BLaER1 treated with 17β-estradiol and CSF1 and Interleukin-3, amounts not matched to agents 10 nM and 100 nM (cell line): Measurements from ENCODE around the gene KRTAP25-1.

Experiments used
- H3K27ac ChIP-seq, 11 experiments: shearing (Covaris generic); formaldehyde crosslinking; 2 replicates each; pipeline ENCODE4 v1.8.1; 2022
- H3K27me3 ChIP-seq, 11 experiments: shearing (Covaris generic); formaldehyde crosslinking; 2 replicates each; pipeline ENCODE4 v1.8.1; 2022
- H3K36me3 ChIP-seq, 11 experiments: shearing (Covaris generic); formaldehyde crosslinking; 2 replicates each; pipeline ENCODE4 v1.8.1; 2022
- H3K4me1 ChIP-seq, 10 experiments: shearing (Covaris generic); formaldehyde crosslinking; 2 replicates each; pipeline ENCODE4 v1.8.1; 2022
- H3K4me2 ChIP-seq, 11 experiments: shearing (Covaris generic); formaldehyde crosslinking; 2 replicates each; pipeline ENCODE4 v1.8.1; 2022
- H3K4me3 ChIP-seq, 10 experiments: shearing (Covaris generic); formaldehyde crosslinking; 2 replicates each; pipeline ENCODE4 v1.8.1; 2022
- H3K9ac ChIP-seq, 11 experiments: shearing (Covaris generic); formaldehyde crosslinking; 2 replicates each; pipeline ENCODE4 v1.8.1; 2022
- H3K9me3 ChIP-seq, 11 experiments: shearing (Covaris generic); formaldehyde crosslinking; replicated peaks in 1 of 11; 2 replicates each; pipeline ENCODE4 v1.8.1; 2022
- H4K20me1 ChIP-seq, 11 experiments: shearing (Covaris generic); formaldehyde crosslinking; 2 replicates each; pipeline ENCODE4 v1.8.1; 2022
- Cebpa-rat ChIP-seq, 11 experiments: shearing (Covaris generic); IDR thresholded peaks; 2 replicates each; pipeline ENCODE4 v1.8.1; 2022

KRTAP25-1 gene

GRCh38 chr21:30315701-30316100, 26.4 kb upstream of the KRTAP25-1 start:
- no peak overlapping the region for H3K4me3 ChIP-seq
- no peaks in the 10 kb centered on the region for H4K20me1 ChIP-seq
- no peaks in the 10 kb centered on the region for H3K27me3 ChIP-seq
- H3K36me3 ChIP-seq, result no peaks in the 10 kb centered on the region
- no peaks in the 10 kb centered on the region for H3K4me1 ChIP-seq
- no peak overlapping the region for H3K4me2 ChIP-seq
- TF ChIP-seq Cebpa-rat (IDR thresholded peaks at IDR 0.05), result no peak
- no peak overlapping the region for H3K27ac ChIP-seq
- H3K9ac ChIP-seq, result no peak overlapping the region
- H3K9me3 ChIP-seq, result no peaks in the 10 kb centered on the region

- no peaks in the 10 kb centered on the region for H3K27me3 ChIP-seq
- no peaks in the 10 kb centered on the region for H3K36me3 ChIP-seq
- TF ChIP-seq Cebpa-rat (IDR thresholded peaks at IDR 0.05), result no peak
- H3K4me1 ChIP-seq, result no peaks in the 10 kb centered on the region
- H3K9ac ChIP-seq, result no peak overlapping the region
- H3K27ac ChIP-seq, result no peak overlapping the region
- no peak overlapping the region for H3K4me3 ChIP-seq
- H3K4me2 ChIP-seq, result no peak overlapping the region
- H3K9me3 ChIP-seq, result no peaks in the 10 kb centered on the region
- no peaks in the 10 kb centered on the region for H4K20me1 ChIP-seq
Observed at GRCh38 chr21:30306884-30307283, 17.6 kb upstream of the KRTAP25-1 start.

GRCh38 chr21:30305136-30305535, 15.8 kb upstream of the KRTAP25-1 start:
- no peaks in the 10 kb centered on the region for H3K4me1 ChIP-seq
- H3K27me3 ChIP-seq, result no peaks in the 10 kb centered on the region
- H3K36me3 ChIP-seq, result no peaks in the 10 kb centered on the region
- H3K4me3 ChIP-seq, result no peak overlapping the region
- H4K20me1 ChIP-seq, result no peaks in the 10 kb centered on the region
- H3K27ac ChIP-seq, result no peak overlapping the region
- no peak for TF ChIP-seq Cebpa-rat (IDR thresholded peaks at IDR 0.05)
- no peak overlapping the region for H3K9ac ChIP-seq
- no peak overlapping the region for H3K4me2 ChIP-seq
- peaks cover 0 to 5% (median 0%) of the 10 kb centered on the region in 11 experiments; a peak in 1 of 22 replicates for H3K9me3 ChIP-seq

GRCh38 chr21:30282850-30283249, 6.5 kb downstream of the KRTAP25-1 start, which contains the start of gene KRTAP24-1:
Gene KRTAP24-1, minus strand, starts transcription at chr21:30282950. Its CDS starts 18 bp downstream, at chr21:30282932.
- Histone ChIP-seq H3K4me1 (no peaks in the 10 kb centered on the region), H3K4me3 (no peak within 1 kb of the TSS), H3K36me3 (no peaks in the 10 kb centered on the region), H4K20me1 (no peaks in the 10 kb centered on the region), H3K9ac (no peak within 1 kb of the TSS), H3K4me2 (no peak within 1 kb of the TSS), H3K27me3 (no peaks in the 10 kb centered on the region), H3K9me3 (no peaks in the 10 kb centered on the region), H3K27ac (no peak within 1 kb of the TSS)
- TF ChIP-seq Cebpa-rat (IDR thresholded peaks at IDR 0.05), result no peak

- peaks cover 0 to under 1% (median 0%) of the 10 kb centered on the region in 11 experiments; a peak in 1 of 22 replicates for H3K9me3 ChIP-seq
- no peak for TF ChIP-seq Cebpa-rat (IDR thresholded peaks at IDR 0.05)
- no peaks in the 10 kb centered on the region for H3K4me1 ChIP-seq
Observed at GRCh38 chr21:30271611-30272010, 17.7 kb downstream of the KRTAP25-1 start.

GRCh38 chr21:30271156-30271555, 18.2 kb downstream of the KRTAP25-1 start:
- Histone ChIP-seq H3K4me1 (no peaks in the 10 kb centered on the region), H3K27ac (no peak overlapping the region), H3K4me3 (no peak overlapping the region), H3K27me3 (no peaks in the 10 kb centered on the region), H3K36me3 (no peaks in the 10 kb centered on the region), H3K9ac (no peak overlapping the region), H3K9me3 (peaks cover 0 to 5% (median 1%) of the 10 kb centered on the region in 11 experiments; a peak in 8 of 22 replicates), H3K4me2 (no peak overlapping the region), H4K20me1 (no peaks in the 10 kb centered on the region)
- no peak for TF ChIP-seq Cebpa-rat (IDR thresholded peaks at IDR 0.05)

More at GRCh38 chr21:30271611-30272010, 17.7 kb downstream of the KRTAP25-1 start:
- Histone ChIP-seq H3K4me2 (no peak overlapping the region), H3K4me3 (no peak overlapping the region), H4K20me1 (no peaks in the 10 kb centered on the region), H3K27ac (no peak overlapping the region), H3K27me3 (no peaks in the 10 kb centered on the region), H3K9ac (no peak overlapping the region), H3K36me3 (no peaks in the 10 kb centered on the region)

- Histone ChIP-seq H3K9me3 (peaks cover 0 to 12% (median 8%) of the 10 kb centered on the region in 11 experiments; a peak in 14 of 22 replicates), H4K20me1 (no peaks in the 10 kb centered on the region)
- no peak for TF ChIP-seq Cebpa-rat (IDR thresholded peaks at IDR 0.05)
Observed at GRCh38 chr21:30269803-30270530, 19.3 kb downstream of the KRTAP25-1 start.

GRCh38 chr21:30268608-30269197, 20.6 kb downstream of the KRTAP25-1 start:
- Histone ChIP-seq H3K9me3 (peaks cover 0 to 12% (median 8%) of the 10 kb centered on the region in 11 experiments; a peak in 14 of 22 replicates), H3K4me2 (no peak overlapping the region), H4K20me1 (no peaks in the 10 kb centered on the region), H3K27me3 (no peaks in the 10 kb centered on the region), H3K4me1 (no peaks in the 10 kb centered on the region), H3K27ac (no peak overlapping the region), H3K4me3 (no peak overlapping the region), H3K9ac (no peak overlapping the region), H3K36me3 (no peaks in the 10 kb centered on the region)
- no peak for TF ChIP-seq Cebpa-rat (IDR thresholded peaks at IDR 0.05)

More at GRCh38 chr21:30269803-30270530, 19.3 kb downstream of the KRTAP25-1 start:
- Histone ChIP-seq H3K4me1 (no peaks in the 10 kb centered on the region), H3K4me3 (no peak overlapping the region), H3K36me3 (no peaks in the 10 kb centered on the region), H3K27me3 (no peaks in the 10 kb centered on the region), H3K27ac (no peak overlapping the region), H3K4me2 (no peak overlapping the region), H3K9ac (no peak overlapping the region)

GRCh38 chr21:30257773-30258172, 31.5 kb downstream of the KRTAP25-1 start:
- no peaks in the 10 kb centered on the region for H3K9me3 ChIP-seq
- no peaks in the 10 kb centered on the region for H3K27me3 ChIP-seq
- H4K20me1 ChIP-seq, result no peaks in the 10 kb centered on the region
- no peak overlapping the region for H3K4me3 ChIP-seq
- H3K9ac ChIP-seq, result no peak overlapping the region
- no peak overlapping the region for H3K27ac ChIP-seq
- no peak for TF ChIP-seq Cebpa-rat (IDR thresholded peaks at IDR 0.05)
- no peaks in the 10 kb centered on the region for H3K36me3 ChIP-seq
- no peak overlapping the region for H3K4me2 ChIP-seq
- no peaks in the 10 kb centered on the region for H3K4me1 ChIP-seq

GRCh38 chr21:30256100-30256499, 33.2 kb downstream of the KRTAP25-1 start:
- H3K36me3 ChIP-seq, result no peaks in the 10 kb centered on the region
- H3K4me3 ChIP-seq, result no peak overlapping the region
- no peak overlapping the region for H3K27ac ChIP-seq
- H3K9me3 ChIP-seq, result no peaks in the 10 kb centered on the region
- no peaks in the 10 kb centered on the region for H3K4me1 ChIP-seq
- no peak overlapping the region for H3K9ac ChIP-seq
- no peak for TF ChIP-seq Cebpa-rat (IDR thresholded peaks at IDR 0.05)
- no peak overlapping the region for H3K4me2 ChIP-seq
- no peaks in the 10 kb centered on the region for H3K27me3 ChIP-seq
- H4K20me1 ChIP-seq, result no peaks in the 10 kb centered on the region
